GM21825 (cell line): ENCODE measurements around the gene ABHD3.
A peak's percentile ranks its signal among the peaks of the same experiment; 100 is the strongest.
"Not testable (repeated sequence)": the region's sequence is repeated elsewhere in the genome, so short reads cannot be mapped to it uniquely, and the experiment has no call there.

Experiments used
- ATAC-seq: cut with Tn5 transposase; IDR thresholded peaks from one replicate; pipeline ENCODE4 v1.9.1; 2021; ENCODE audit warnings: mild to moderate bottlenecking, moderate library complexity; ENCODE audit not compliant: unreplicated experiment

The ABHD3 gene

GRCh38 chr18:21652073-21652472, 52.5 kb downstream of the ABHD3 start:
- no peak for ATAC-seq

- ATAC-seq, result no peak
These were observed 54.3 kb downstream of the ABHD3 start for GRCh38 chr18:21650311-21650710.

GRCh38 chr18:21640375-21640774, 64.2 kb downstream of the ABHD3 start:
- not testable (repeated sequence) for ATAC-seq

GRCh38 chr18:21638822-21639221, 65.8 kb downstream of the ABHD3 start:
- ATAC-seq, result no peak

GRCh38 chr18:21636769-21637168, 67.8 kb downstream of the ABHD3 start:
- ATAC-seq, result no peak

- ATAC-seq, result no peak
These were observed 69.9 kb downstream of the ABHD3 start for GRCh38 chr18:21634588-21635199.

GRCh38 chr18:21632393-21632792, 72.2 kb downstream of the ABHD3 start:
- no peak for ATAC-seq

- peak; percentile 88 for ATAC-seq
These were observed 75.3 kb downstream of the ABHD3 start for GRCh38 chr18:21629089-21629832.

GRCh38 chr18:21621640-21622039, 82.9 kb downstream of the ABHD3 start:
- not testable (repeated sequence) for ATAC-seq

GRCh38 chr18:21612125-21613039, 92.2 kb downstream of the ABHD3 start, which contains the start of gene SNRPD1:
SNRPD1 (plus strand) TSS chr18:21612314; CDS start chr18:21612430, 116 bp downstream.
- ATAC-seq, result peak; percentile 99

- ATAC-seq, result not testable (repeated sequence)
These were observed 93.0 kb downstream of the ABHD3 start for GRCh38 chr18:21611401-21612124.

GRCh38 chr18:21605213-21605612, 99.4 kb downstream of the ABHD3 start:
- ATAC-seq, result no peak

- no peak for ATAC-seq
These were observed 99.9 kb downstream of the ABHD3 start for GRCh38 chr18:21604671-21605070.

- no peak for ATAC-seq
These were observed 102.3 kb downstream of the ABHD3 start for GRCh38 chr18:21602299-21602587.
